ENCODE measurements around the gene MAGEB17.
"Not testable (repeated sequence)": the region's sequence is repeated elsewhere in the genome, so short reads cannot be mapped to it uniquely, and the experiment has no call there.

Gene MAGEB17

GRCh38 chrX:16167181-16167580 lies at the start of gene MAGEB17:
MAGEB17 (plus strand) TSS chrX:16167481; CDS start chrX:16170383, 2,902 bp downstream.
- DNase-seq: no peak

- no peak for DNase-seq
These were observed 47.7 kb upstream of the MAGEB17 start for GRCh38 chrX:16119353-16120220.

GRCh38 chrX:16120431-16120830 lies 46.9 kb upstream of the MAGEB17 start:
- DNase-seq: no peak

- DNase-seq: peak; percentile 36 to 64
These were observed 44.0 kb upstream of the MAGEB17 start, which contains the start of gene GRPR for GRCh38 chrX:16123222-16123786. GRPR (plus strand) TSS chrX:16123565; CDS start chrX:16123954, 389 bp downstream.

- no peak for DNase-seq
These were observed 43.1 kb upstream of the MAGEB17 start for GRCh38 chrX:16124201-16124600.

GRCh38 chrX:16125520-16126149 lies 41.6 kb upstream of the MAGEB17 start:
- no peak for DNase-seq

- no peak for DNase-seq
These were observed 36.6 kb upstream of the MAGEB17 start for GRCh38 chrX:16130707-16131106.

- no peak for DNase-seq
These were observed 32.3 kb upstream of the MAGEB17 start for GRCh38 chrX:16134936-16135335.

- no peak for DNase-seq
These were observed 31.2 kb upstream of the MAGEB17 start for GRCh38 chrX:16136080-16136479.

GRCh38 chrX:16137416-16138107 lies 29.7 kb upstream of the MAGEB17 start:
- no peak for DNase-seq

GRCh38 chrX:16138108-16138427 lies 29.2 kb upstream of the MAGEB17 start:
- DNase-seq: no peak

- no peak for DNase-seq
These were observed 26.8 kb upstream of the MAGEB17 start for GRCh38 chrX:16140448-16140847.

- no peak for DNase-seq
These were observed 26.3 kb upstream of the MAGEB17 start for GRCh38 chrX:16140983-16141382.

- no peak for DNase-seq
These were observed 25.6 kb upstream of the MAGEB17 start for GRCh38 chrX:16141422-16142245.

GRCh38 chrX:16142246-16142558 lies 25.1 kb upstream of the MAGEB17 start:
- no peak for DNase-seq

- DNase-seq: no peak
These were observed 23.3 kb upstream of the MAGEB17 start for GRCh38 chrX:16143968-16144367.

GRCh38 chrX:16144420-16144819 lies 22.9 kb upstream of the MAGEB17 start:
- DNase-seq: no peak

GRCh38 chrX:16145093-16145492 lies 22.2 kb upstream of the MAGEB17 start:
- DNase-seq: not testable (repeated sequence)

GRCh38 chrX:16145656-16146055 lies 21.6 kb upstream of the MAGEB17 start:
- DNase-seq: no peak

- DNase-seq: no peak
These were observed 18.4 kb upstream of the MAGEB17 start for GRCh38 chrX:16148896-16149295.

GRCh38 chrX:16155581-16156096 lies 11.6 kb upstream of the MAGEB17 start:
- DNase-seq: no peak

GRCh38 chrX:16156692-16157331 lies 10.5 kb upstream of the MAGEB17 start:
- DNase-seq: no peak

All from SHP77 (cell line).